ENCODE measurements around the gene SERPINH1.

SERPINH1 gene

GRCh38 chr11:75560644-75561043, 1.4 kb upstream of the SERPINH1 start:
- H3K4me3 ChIP-seq (replicated peaks; ENCODE audit: insufficient read depth, low read length), result no peak overlapping the region
- TF ChIP-seq GABPA (IDR thresholded peaks at IDR 0.05; ENCODE audit: low read depth) (no peak), CTCF (IDR thresholded peaks at IDR 0.05; ENCODE audit: insufficient read depth, low read length) (no peak), POLR2AphosphoS5 (IDR thresholded peaks at IDR 0.05; ENCODE audit: low read depth) (no peak), REST (IDR thresholded peaks at IDR 0.05; ENCODE audit: insufficient replicate concordance, low read depth) (no peak), SPI1 (IDR thresholded peaks at IDR 0.05; ENCODE audit: borderline replicate concordance, low read depth) (no peak)
- peaks cover 29% of the 10 kb centered on the region for H3K27me3 ChIP-seq (ENCODE audit: insufficient read depth, poor library complexity, severe bottlenecking)
- no peak for DNase-seq (ENCODE audit: low read depth in 1 of 2, low spot score in 1 of 2)
- no peak overlapping the region for H3K27ac ChIP-seq (replicated peaks)

GRCh38 chr11:75561426-75562047, 516 bp upstream of the SERPINH1 start:
- TF ChIP-seq SPI1 (IDR thresholded peaks at IDR 0.05; ENCODE audit: borderline replicate concordance, low read depth), result no peak
- no peak for TF ChIP-seq CTCF (IDR thresholded peaks at IDR 0.05; ENCODE audit: insufficient read depth, low read length)
- no peak for TF ChIP-seq REST (IDR thresholded peaks at IDR 0.05; ENCODE audit: insufficient replicate concordance, low read depth)
- TF ChIP-seq POLR2AphosphoS5 (IDR thresholded peaks at IDR 0.05; ENCODE audit: low read depth), result no peak
- TF ChIP-seq GABPA (IDR thresholded peaks at IDR 0.05; ENCODE audit: low read depth), result no peak
- no peak for DNase-seq (ENCODE audit: low read depth in 1 of 2, low spot score in 1 of 2)
- Histone ChIP-seq H3K4me3 (replicated peaks; ENCODE audit: insufficient read depth, low read length) (peak overlapping the region; percentile 43), H3K27me3 (ENCODE audit: insufficient read depth, poor library complexity, severe bottlenecking) (peaks cover 29% of the 10 kb centered on the region), H3K27ac (replicated peaks) (no peak overlapping the region)

- Histone ChIP-seq H3K27ac (replicated peaks) (no peak overlapping the region), H3K4me3 (replicated peaks; ENCODE audit: insufficient read depth, low read length) (no peak overlapping the region; the same call in 1 of the 2 replicates), H3K27me3 (ENCODE audit: insufficient read depth, poor library complexity, severe bottlenecking) (peaks cover 29% of the 10 kb centered on the region)
- no peak for DNase-seq (ENCODE audit: low read depth in 1 of 2, low spot score in 1 of 2)
- TF ChIP-seq POLR2AphosphoS5 (IDR thresholded peaks at IDR 0.05; ENCODE audit: low read depth), result no peak
- no peak for TF ChIP-seq CTCF (IDR thresholded peaks at IDR 0.05; ENCODE audit: insufficient read depth, low read length)
- no peak for TF ChIP-seq GABPA (IDR thresholded peaks at IDR 0.05; ENCODE audit: low read depth)
Measured at GRCh38 chr11:75562836-75563484, 907 bp downstream of the SERPINH1 start.

Data from HL-60 (cell line).